ENCODE data around the gene TIMM13. TPM values are rescaled to one million over a fixed set of nuclear protein-coding genes. Genes with fewer than 3 reads are reported as not detected.
"Not testable (repeated sequence)": the region's sequence is repeated elsewhere in the genome, so short reads cannot be mapped to it uniquely, and the experiment has no call there.

The TIMM13 gene
- total RNA-seq, 3 donors from 2014 or later: 273 to 326 (median 286) TPM

GRCh38 chr19:2417881-2418406, 9.4 kb downstream of the TIMM13 start:
- H3K4me1 Mint-ChIP-seq (ENCODE audit: low read depth): no peaks in the 10 kb centered on the region
- peak in 1 of 2 donors; percentile 19 for ATAC-seq
- H3K9me3 Mint-ChIP-seq: no peaks in the 10 kb centered on the region
- H3K4me3 Mint-ChIP-seq: no peak overlapping the region
- no peak for DNase-seq
- H3K36me3 Mint-ChIP-seq (ENCODE audit: insufficient read depth): peaks cover 2% of the 10 kb centered on the region
- no peaks in the 10 kb centered on the region for H3K27me3 Mint-ChIP-seq (ENCODE audit: low read depth)

DNA sequence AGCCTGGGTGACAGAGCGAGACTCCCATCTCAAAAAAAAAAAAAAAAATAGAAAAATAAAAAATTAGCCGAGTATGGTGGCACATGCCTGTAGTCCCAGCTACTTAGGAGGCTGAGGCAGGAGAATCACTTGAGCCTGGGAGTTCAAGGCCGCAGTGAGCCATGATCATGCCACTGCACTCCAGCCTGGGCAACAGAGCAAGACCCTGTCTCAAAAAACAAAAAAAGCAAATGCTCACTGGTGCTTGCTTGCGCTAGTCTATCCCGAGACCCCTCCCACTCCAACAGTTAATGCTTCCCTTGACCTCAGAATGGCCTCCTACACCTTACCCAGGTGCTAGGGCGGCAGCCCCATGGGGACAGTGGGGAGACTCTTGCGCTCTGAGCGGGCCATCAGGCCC, 9.9 kb downstream of the TIMM13 start:
- not testable (repeated sequence) for H3K4me1 Mint-ChIP-seq (ENCODE audit: low read depth); H3K27me3 Mint-ChIP-seq (ENCODE audit: low read depth); H3K9me3 Mint-ChIP-seq; DNase-seq; ATAC-seq; H3K36me3 Mint-ChIP-seq (ENCODE audit: insufficient read depth); H3K4me3 Mint-ChIP-seq

DNA sequence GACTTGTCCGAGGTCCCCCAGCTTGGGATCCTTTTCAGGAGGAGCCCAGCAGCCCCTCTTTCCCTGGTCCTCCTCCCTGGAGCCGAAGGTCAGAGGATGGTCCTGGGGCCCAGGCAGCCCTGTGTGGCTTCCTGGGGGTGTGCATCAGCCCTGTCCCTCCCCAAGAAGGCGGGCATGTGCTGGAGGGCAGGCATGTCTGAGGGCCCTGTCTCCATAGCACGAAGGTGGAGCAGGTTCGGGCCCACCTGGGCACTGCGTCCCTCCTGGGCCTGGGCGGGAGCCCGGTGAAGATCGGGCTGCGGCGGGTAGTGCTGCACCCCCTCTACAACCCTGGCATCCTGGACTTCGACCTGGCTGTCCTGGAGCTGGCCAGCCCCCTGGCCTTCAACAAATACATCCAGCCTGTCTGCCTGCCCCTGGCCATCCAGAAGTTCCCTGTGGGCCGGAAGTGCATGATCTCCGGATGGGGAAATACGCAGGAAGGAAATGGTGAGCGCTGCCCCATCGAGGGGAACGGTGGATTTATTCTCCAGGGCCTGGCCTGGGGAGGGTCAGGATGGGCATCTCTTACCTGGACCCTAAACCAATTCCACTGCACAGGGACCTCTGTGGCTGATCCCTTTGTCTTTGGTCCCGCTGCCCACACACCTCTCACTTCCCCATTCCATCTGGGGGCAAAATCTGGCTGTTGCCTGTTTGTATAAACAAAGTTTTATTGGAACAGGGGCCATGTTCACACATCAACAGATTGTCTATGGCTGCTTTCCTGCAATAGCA, 10.9 kb downstream of the TIMM13 start:
- H3K9me3 Mint-ChIP-seq: no peaks in the 10 kb centered on the region

GRCh38 chr19:2415973-2416319, 11.4 kb downstream of the TIMM13 start:
- H3K36me3 Mint-ChIP-seq (ENCODE audit: insufficient read depth): peaks cover 2% of the 10 kb centered on the region
- no peaks in the 10 kb centered on the region for H3K27me3 Mint-ChIP-seq (ENCODE audit: low read depth)
- H3K4me3 Mint-ChIP-seq: no peak overlapping the region
- DNase-seq: no peak
- no peaks in the 10 kb centered on the region for H3K9me3 Mint-ChIP-seq
- no peak for ATAC-seq
- H3K4me1 Mint-ChIP-seq (ENCODE audit: low read depth): no peaks in the 10 kb centered on the region

More for the DNA sequence above, 10.9 kb downstream of the TIMM13 start:
- ATAC-seq (peak in 1 of 2 donors; percentile 25), DNase-seq (no peak)
- Mint-ChIP-seq H3K4me1 (ENCODE audit: low read depth) (no peaks in the 10 kb centered on the region), H3K4me3 (no peak overlapping the region), H3K36me3 (ENCODE audit: insufficient read depth) (peaks cover 2% of the 10 kb centered on the region), H3K27me3 (ENCODE audit: low read depth) (no peaks in the 10 kb centered on the region)

- Mint-ChIP-seq H3K27me3 (ENCODE audit: low read depth) (peaks cover 4% of the 10 kb centered on the region), H3K4me1 (ENCODE audit: low read depth) (no peaks in the 10 kb centered on the region), H3K36me3 (ENCODE audit: insufficient read depth) (peaks cover 2% of the 10 kb centered on the region), H3K9me3 (no peaks in the 10 kb centered on the region), H3K4me3 (no peak overlapping the region)
- ATAC-seq: no peak
- DNase-seq: no peak
Observed at GRCh38 chr19:2415281-2415972, 12.0 kb downstream of the TIMM13 start.

GRCh38 chr19:2413629-2414028, 13.8 kb downstream of the TIMM13 start:
- Mint-ChIP-seq H3K36me3 (ENCODE audit: insufficient read depth) (peaks cover 2% of the 10 kb centered on the region), H3K4me3 (no peak overlapping the region), H3K27me3 (ENCODE audit: low read depth) (peaks cover 6% of the 10 kb centered on the region), H3K9me3 (no peaks in the 10 kb centered on the region), H3K4me1 (ENCODE audit: low read depth) (no peaks in the 10 kb centered on the region)
- DNase-seq: no peak
- ATAC-seq: no peak

- Mint-ChIP-seq H3K36me3 (ENCODE audit: insufficient read depth) (peaks cover 2% of the 10 kb centered on the region), H3K4me1 (ENCODE audit: low read depth) (no peaks in the 10 kb centered on the region), H3K9me3 (no peaks in the 10 kb centered on the region), H3K27me3 (ENCODE audit: low read depth) (peaks cover 6% of the 10 kb centered on the region), H3K4me3 (no peak overlapping the region)
- DNase-seq (no peak), ATAC-seq (no peak)
Observed at GRCh38 chr19:2413159-2413558, 14.2 kb downstream of the TIMM13 start.

DNA sequence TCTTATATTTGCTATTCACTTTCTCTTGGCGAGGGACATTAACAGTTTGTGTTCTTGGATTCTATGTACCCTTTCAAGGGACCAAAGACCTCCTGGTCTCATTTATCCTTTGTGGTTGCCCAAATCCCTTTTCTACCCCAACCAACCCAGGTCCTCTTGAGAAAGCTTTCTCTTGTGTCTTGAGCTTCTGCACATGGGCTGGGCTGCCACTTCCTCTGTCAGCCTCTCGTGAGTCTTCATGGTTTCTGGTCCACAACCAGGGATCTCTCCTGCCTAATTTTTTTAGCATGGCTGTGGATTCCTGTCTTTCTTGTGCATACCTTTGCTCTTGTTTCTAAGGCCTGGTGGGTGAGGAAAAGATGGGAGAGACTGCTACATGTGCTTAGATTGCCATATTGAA, 14.9 kb downstream of the TIMM13 start:
- no peaks in the 10 kb centered on the region for H3K9me3 Mint-ChIP-seq
- no peaks in the 10 kb centered on the region for H3K4me1 Mint-ChIP-seq (ENCODE audit: low read depth)
- no peak overlapping the region for H3K4me3 Mint-ChIP-seq
- H3K27me3 Mint-ChIP-seq (ENCODE audit: low read depth): peaks cover 6% of the 10 kb centered on the region
- no peak for DNase-seq
- ATAC-seq: no peak
- H3K36me3 Mint-ChIP-seq (ENCODE audit: insufficient read depth): peaks cover 2% of the 10 kb centered on the region

DNA sequence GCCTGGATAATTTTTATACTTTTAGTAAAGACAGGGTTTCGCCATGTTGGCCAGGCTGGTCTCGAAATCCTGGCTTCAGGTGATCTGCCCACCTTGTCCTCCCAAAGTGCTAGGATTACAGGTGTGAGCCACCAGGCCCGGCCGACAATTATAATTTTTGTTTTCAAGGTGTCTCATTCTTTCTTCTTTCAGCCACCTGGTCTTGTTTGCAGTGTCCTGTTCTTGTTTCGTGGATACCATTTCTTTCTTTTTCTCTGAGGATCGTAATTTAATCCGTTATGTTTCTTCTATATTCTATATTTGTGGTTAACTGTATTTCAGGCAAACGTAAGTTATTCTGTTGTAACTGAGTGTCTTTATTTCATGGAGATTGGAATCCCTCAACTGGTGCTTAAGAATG, 15.7 kb downstream of the TIMM13 start:
- peaks cover under 1% of the 10 kb centered on the region for H3K36me3 Mint-ChIP-seq (ENCODE audit: insufficient read depth)
- DNase-seq: no peak
- no peak for ATAC-seq
- H3K4me1 Mint-ChIP-seq (ENCODE audit: low read depth): no peaks in the 10 kb centered on the region
- H3K4me3 Mint-ChIP-seq: no peak overlapping the region
- peaks cover 6% of the 10 kb centered on the region for H3K27me3 Mint-ChIP-seq (ENCODE audit: low read depth)
- H3K9me3 Mint-ChIP-seq: no peaks in the 10 kb centered on the region

- H3K4me1 Mint-ChIP-seq (ENCODE audit: low read depth): no peaks in the 10 kb centered on the region
- H3K4me3 Mint-ChIP-seq: no peak overlapping the region
- H3K27me3 Mint-ChIP-seq (ENCODE audit: low read depth): peaks cover 6% of the 10 kb centered on the region
- ATAC-seq: no peak
- H3K9me3 Mint-ChIP-seq: no peaks in the 10 kb centered on the region
- no peak for DNase-seq
- no peaks in the 10 kb centered on the region for H3K36me3 Mint-ChIP-seq (ENCODE audit: insufficient read depth)
Observed at GRCh38 chr19:2410023-2410422, 17.4 kb downstream of the TIMM13 start.

DNA sequence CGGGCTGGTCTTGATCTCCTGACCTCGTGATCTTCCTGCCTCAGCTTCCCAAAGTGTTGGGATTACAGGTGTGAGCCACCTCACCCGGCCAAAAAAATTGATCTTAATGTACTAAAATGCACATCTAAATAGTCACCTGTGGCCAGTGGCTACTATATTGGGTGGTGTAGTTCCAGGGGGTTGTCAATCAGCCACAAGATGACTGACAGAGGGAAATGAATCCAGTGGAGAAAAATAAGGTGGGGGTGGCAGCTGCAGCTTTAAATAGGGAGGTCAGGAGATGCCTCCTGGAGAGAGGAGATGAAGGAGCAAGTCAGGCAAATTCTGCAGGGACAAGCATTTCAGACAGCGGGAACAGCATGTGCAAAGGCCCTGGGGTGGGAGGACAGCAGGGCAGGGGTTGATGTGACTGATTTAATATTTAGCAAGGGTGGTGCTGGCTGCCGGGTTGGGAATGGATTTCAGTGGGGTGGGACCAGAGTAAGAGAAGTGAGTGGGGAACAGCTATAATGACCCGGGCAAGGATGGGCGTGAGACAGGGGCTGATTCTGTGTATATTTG, 18.0 kb downstream of the TIMM13 start:
- no peaks in the 10 kb centered on the region for H3K4me1 Mint-ChIP-seq (ENCODE audit: low read depth)
- peaks cover 6% of the 10 kb centered on the region for H3K27me3 Mint-ChIP-seq (ENCODE audit: low read depth)
- H3K9me3 Mint-ChIP-seq: no peaks in the 10 kb centered on the region
- DNase-seq (no peak), ATAC-seq (no peak)
- H3K4me3 Mint-ChIP-seq: no peak overlapping the region
- no peaks in the 10 kb centered on the region for H3K36me3 Mint-ChIP-seq (ENCODE audit: insufficient read depth)

DNA sequence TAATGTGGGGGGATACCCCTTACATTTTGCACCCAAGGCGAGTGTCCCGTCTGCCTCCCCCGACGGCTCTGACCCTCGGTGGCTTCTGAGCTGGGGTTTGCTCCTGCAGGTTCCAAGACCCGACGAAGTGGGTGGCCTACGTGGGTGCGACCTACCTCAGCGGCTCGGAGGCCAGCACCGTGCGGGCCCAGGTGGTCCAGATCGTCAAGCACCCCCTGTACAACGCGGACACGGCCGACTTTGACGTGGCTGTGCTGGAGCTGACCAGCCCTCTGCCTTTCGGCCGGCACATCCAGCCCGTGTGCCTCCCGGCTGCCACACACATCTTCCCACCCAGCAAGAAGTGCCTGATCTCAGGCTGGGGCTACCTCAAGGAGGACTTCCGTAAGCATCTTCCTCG, 19.1 kb downstream of the TIMM13 start:
- H3K27me3 Mint-ChIP-seq (ENCODE audit: low read depth): peaks cover 6% of the 10 kb centered on the region
- ATAC-seq (no peak), DNase-seq (no peak)
- H3K36me3 Mint-ChIP-seq (ENCODE audit: insufficient read depth): no peaks in the 10 kb centered on the region
- H3K4me3 Mint-ChIP-seq: no peak overlapping the region
- H3K9me3 Mint-ChIP-seq: no peaks in the 10 kb centered on the region
- no peaks in the 10 kb centered on the region for H3K4me1 Mint-ChIP-seq (ENCODE audit: low read depth)

DNA sequence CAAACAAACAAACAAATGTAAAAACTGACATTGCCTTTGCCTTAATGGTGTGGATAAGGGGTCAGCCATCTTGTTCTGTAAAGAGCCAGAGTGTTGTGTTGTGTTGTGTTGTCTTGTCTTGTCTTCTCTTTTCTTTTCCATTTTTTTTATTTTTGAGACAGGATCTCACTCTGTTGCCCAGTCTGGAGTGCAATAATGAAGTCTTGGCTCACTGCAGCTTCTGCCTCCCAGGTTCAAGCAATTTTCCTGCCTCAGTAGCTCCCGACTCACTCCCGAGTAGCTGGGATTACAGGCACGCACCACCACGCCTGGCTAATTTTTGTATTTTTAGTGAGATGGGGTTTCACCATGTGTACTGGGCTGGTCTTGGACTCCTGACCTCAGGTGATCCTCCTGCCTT, 27.8 kb downstream of the TIMM13 start:
- H3K36me3 Mint-ChIP-seq (ENCODE audit: insufficient read depth): no peaks in the 10 kb centered on the region
- H3K27me3 Mint-ChIP-seq (ENCODE audit: low read depth): peaks cover 5% of the 10 kb centered on the region
- no peaks in the 10 kb centered on the region for H3K4me1 Mint-ChIP-seq (ENCODE audit: low read depth)
- DNase-seq (no peak), ATAC-seq (no peak)
- H3K4me3 Mint-ChIP-seq: no peak overlapping the region
- no peaks in the 10 kb centered on the region for H3K9me3 Mint-ChIP-seq

GRCh38 chr19:2398735-2399305, 28.6 kb downstream of the TIMM13 start:
- H3K9me3 Mint-ChIP-seq: no peaks in the 10 kb centered on the region
- peaks cover 7% of the 10 kb centered on the region for H3K27me3 Mint-ChIP-seq (ENCODE audit: low read depth)
- H3K36me3 Mint-ChIP-seq (ENCODE audit: insufficient read depth): no peaks in the 10 kb centered on the region
- DNase-seq: no peak
- no peaks in the 10 kb centered on the region for H3K4me1 Mint-ChIP-seq (ENCODE audit: low read depth)
- ATAC-seq: no peak
- H3K4me3 Mint-ChIP-seq: no peak overlapping the region
